Measurements from ENCODE around the gene YPEL1.
"Not testable (repeated sequence)": the region's sequence is repeated elsewhere in the genome, so short reads cannot be mapped to it uniquely, and the experiment has no call there.

The YPEL1 gene

DNA sequence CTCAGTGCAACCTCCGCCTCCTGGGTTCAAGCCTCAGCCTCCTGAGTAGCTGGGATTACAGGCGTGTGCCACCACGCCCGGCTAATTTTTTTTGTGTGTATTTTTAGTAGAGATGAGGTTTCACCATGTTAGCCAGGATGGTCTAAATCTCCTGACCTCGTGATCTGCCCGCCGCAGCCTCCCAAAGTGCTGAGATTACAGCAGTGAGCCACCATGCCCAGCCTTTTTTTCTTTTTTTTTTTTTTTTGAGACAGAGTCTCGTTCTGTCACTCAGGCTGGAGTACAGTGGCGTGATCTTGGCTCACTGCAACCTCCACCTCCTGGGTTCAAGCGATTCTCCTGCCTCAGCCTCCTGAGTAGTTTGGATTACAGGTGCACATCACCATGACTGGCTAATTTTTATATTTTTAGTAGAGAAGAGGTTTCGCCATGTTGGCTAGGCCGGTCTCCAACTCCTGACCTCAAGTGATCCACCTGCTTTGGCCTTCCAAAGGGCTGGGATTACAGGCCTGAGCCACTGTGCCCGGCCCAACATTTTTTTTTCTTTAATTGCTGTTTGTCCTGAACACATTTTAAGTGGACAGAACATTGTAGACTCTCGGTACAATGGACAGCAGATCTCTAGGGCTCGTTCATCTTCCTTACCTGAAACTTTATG is 14.3 kb downstream of the YPEL1 start:
- DNase-seq (ENCODE audit: low read depth) = not testable (repeated sequence)

DNA sequence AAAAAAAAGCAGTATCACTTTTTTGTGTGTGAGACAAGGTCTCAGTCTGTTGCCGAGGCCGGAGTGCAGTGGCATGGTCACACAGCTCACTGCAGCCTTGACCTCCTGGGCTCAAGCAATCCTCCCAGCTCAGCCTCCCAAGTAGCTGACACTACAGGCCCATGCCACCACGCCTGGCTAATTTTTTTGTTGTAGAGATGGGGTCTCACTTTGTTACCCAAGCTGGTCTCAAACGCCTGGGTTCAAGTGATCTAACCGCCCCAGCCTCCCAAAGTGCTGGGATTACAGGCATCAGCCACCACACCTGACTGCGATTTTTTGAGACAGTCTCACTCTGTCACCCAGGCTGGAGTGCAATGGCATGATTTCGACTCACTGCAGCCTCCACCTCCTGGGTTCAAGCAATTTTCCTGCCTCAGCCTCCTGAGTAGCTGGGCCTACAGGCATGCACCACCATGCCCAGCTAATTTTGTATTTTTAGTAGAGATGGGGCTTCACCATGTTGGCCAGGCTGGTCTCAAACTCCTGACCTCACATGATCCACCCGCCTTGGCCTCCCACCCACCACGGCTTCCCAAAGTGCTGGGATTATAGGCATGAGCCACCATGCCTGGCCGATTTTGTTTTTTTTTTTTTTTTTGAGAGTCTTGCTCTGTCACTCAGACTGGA is 15.3 kb downstream of the YPEL1 start:
- not testable (repeated sequence) for DNase-seq (ENCODE audit: low read depth)

DNA sequence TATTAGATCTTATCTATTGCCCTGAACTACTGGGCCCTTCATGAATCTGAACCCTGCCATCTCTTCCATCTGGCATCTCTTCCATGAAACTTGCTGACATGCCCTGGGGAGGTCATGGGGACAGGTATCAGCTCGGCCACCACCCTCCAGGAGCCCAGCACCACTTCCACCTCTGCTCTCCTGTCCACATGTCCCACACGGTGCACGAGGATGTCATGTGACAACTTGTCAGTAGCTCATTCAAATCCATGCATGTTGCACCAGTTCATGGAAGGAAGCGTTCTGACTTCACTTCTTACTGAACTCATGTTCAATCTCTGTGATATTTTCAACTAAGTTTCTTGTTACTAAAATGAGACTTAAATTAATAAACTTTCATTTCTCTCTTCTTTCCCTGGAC is 16.6 kb downstream of the YPEL1 start:
- DNase-seq (ENCODE audit: low read depth) = no peak

DNA sequence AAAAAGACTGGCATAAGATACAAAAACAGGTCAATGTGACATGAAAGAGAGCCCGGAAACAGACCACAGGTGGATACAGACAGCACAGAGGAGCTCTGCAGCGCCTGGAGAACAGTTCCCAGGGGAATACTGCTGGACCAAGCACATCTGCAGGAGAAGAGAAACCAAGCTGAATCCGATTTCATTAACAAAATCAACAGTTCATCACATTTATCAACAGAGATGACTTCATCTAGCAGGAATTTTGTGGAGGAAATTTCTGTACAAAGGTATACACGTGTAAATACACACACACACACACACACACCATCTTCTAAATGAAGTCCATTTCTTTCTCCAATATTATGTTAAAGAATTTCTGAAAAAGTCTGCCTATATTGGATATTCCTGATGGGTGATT is 17.1 kb downstream of the YPEL1 start:
- no peak for DNase-seq (ENCODE audit: low read depth)

DNA sequence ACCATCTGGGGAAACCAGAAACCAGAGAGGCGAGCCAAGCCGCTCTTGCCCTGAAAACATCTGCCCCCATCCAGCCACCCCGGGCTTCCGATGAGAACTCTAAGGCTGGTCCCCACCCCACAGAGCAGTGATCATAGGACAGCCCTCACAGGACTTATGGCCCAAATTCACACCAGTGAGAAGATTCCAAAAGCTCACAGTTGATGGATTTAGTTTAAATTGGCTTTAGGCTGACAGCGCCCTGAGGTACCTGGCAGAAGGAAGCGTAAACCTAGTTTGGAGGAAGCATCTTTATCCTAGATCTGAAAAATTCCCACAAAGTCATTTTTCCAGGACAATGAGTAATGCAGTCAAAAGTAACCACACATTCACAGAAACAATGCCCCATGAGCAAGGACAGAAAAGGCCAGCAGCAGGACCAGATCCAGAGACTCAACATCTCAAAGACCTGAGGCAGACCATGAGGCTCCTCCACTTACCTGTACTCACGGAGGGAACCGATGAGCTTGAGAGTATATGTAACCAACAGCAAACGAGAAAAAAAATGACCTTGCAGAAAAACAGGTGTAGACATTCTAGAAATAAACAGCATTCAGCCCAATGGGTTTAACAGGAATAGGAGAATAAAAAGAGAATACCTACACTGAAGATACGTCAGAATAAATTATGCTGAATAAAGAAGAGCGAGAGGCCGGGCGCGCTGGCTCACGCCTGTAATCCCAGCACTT is 19.0 kb downstream of the YPEL1 start:
- not testable (repeated sequence) for DNase-seq (ENCODE audit: low read depth)

DNA sequence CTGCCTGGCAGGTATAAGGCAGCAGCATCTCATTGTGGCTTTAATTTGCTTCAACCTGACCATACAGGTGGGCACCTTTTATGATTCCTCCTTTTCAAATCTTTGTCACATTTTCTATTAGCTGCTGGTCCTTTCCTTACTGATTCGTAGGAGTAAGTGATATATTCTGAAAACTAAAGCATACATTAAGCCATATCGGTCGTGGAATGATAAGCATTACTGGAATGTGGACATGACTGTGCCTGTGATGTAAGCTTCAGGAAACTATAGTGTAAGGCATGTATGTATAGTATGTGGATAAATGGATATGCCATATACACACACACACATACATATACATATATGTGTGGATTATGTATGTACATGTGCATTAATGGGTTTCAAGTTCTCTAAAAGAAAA is 20.8 kb downstream of the YPEL1 start:
- DNase-seq (ENCODE audit: low read depth) = no peak

DNA sequence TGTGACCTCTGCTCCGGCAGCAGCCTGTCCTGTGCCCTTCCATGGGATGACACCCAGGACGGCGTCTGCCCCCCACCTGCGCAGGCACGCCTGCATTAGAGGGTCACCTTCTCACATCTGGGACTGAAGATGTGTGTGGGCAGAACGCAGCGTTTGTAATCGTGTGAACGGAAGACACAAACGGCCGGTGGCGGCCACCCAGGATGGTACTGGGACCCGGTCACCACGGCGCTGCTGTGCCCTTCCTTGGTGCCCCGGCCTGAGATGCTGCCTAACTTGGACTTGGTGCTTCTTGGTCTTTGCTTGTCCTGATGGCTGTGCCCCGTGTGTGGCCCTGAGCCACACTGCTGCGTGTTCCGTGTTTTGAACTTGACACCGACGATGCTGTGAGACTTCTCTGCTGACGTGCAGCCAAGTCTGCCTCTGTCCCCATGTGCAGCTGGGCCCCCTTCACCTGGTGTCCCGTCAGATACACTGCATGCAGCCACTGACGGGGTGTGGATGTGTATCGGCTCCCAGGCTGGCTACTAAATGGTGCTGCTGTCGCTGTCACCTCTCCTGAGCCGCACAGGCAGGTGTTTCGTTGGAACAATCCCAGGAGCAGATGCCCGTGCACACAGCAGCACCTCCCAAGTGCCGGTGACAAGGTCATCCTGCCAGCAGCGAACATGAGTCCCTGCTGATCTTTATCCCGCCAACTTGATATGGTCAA is 21.4 kb downstream of the YPEL1 start:
- no peak for DNase-seq (ENCODE audit: low read depth)

- no peak for DNase-seq (ENCODE audit: low read depth)
Observed at GRCh38 chr22:21713428-21714058, 22.1 kb downstream of the YPEL1 start.

DNA sequence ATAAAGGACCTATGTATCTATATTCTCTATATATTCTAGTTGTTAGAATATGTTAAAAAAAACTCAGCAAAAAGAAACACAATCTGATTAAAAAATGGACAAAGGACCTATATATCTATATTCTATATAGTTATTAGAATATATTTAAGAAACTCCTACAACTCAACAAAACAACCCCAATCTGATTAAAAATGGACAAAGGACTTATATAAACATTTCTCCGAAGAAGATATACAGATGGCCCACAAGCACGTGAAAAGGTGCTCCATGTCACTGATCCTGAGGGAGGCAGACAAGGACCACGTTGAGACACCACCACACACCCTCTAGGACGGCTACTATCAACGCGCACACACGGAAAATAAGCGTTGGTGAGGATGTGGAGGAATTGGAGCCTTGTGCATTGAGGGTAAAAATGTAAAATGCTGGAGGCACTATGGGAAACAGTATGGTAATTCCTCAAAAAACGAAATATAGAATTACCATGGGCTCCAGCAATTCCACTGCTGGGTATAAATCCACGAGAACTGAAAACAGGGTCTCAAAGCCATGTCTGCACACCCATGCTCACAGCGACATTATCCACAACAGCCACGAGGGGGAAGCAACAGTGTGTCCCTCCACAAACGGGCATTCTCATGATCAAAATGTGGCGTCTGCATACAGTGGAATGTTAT is 22.7 kb downstream of the YPEL1 start:
- peak; percentile 30 for DNase-seq (ENCODE audit: low read depth)

GRCh38 chr22:21711851-21712250 is 23.7 kb downstream of the YPEL1 start:
- no peak for DNase-seq (ENCODE audit: low read depth)

DNA sequence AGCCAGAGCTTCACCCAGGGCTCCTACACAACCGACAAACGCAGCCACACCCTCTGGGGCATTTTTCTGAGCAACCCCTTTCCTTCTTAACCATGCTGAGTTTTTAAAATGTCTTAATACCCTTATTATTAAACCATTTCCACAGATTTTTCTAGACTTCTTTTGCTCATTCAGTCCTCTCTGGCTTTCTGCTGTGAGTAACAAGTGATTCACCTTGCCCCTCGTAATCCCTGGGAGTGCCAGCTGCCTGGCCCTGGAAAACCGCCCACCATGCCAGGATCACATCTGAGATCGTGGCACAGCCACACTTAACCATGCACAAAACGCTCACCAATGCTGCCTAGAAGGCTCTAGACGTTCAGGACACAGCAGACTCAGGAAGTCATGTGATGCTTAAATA is 25.4 kb downstream of the YPEL1 start:
- no peak for DNase-seq (ENCODE audit: low read depth)

- DNase-seq (ENCODE audit: low read depth) = no peak
Observed at GRCh38 chr22:21709688-21710087, 25.9 kb downstream of the YPEL1 start.

DNA sequence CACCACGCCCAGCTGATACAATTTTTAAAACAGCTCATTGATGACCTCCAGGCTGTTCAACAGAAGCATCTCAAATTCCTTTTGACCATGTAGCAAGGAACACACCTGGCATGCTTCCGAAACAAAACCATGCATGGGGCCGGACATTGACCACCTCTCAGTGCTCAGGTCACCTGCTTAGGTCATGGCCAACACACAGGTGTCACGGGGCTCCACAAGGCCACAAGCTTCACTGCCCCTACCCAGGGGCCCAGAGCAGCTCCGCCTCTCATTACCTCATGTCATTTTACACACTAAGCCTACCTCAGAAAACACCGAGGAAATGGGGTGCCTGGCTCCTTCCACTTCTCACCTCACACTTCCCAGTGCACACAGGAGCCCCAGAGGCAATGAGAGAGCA is 26.6 kb downstream of the YPEL1 start:
- DNase-seq (ENCODE audit: low read depth) = no peak

- no peak for DNase-seq (ENCODE audit: low read depth)
Observed at GRCh38 chr22:21707677-21708076, 27.9 kb downstream of the YPEL1 start.

- DNase-seq (ENCODE audit: low read depth) = no peak
Observed at GRCh38 chr22:21703684-21704316, 31.8 kb downstream of the YPEL1 start.

DNA sequence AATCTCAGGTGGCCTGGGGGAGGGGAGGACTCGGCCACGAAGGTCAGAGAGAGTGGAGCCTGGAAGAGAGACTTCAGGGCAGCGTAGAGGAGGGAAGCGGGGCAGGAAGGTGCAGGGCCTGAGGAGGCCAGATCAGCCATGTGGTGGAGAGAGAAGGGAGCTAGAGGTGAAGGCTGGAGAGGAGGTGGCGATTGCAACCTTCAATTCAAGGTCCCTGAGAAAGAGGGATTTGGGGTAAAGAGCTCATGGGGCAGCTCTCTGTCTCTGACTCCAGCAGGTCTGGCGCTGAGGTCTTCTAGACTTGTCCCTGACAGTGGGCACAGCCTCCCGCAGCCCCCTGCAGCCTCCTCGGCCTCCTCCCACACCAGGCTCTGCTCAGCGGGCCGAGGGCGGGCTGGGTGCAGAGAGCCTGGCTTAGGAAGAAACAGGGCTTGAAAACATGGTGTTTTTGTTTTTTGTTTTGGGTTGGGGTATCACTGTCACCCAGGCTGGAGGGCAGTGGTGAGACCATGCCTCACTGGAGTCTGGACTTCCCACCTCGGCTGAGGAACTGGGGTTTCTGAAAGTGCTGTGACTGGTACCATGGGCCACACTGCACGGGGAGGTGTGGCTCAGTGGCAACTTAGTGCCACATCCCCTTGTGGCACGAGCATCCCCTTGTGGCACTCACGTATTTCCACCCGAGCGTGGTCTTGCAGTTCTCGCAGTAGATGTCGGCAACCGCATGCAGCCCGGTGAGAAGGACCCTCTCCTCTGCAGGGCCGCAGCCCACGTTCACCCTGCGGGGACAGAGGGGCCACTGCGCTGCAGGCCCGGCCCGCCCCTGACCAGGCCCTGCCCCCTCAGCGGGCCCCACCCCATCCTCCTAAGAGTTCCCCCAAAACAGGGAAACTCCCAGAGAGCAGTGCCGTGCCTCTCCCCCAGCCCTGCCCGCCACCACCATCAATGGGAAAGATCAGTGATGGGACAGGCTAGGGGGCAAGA is 32.6 kb downstream of the YPEL1 start:
- DNase-seq (ENCODE audit: low read depth) = no peak

DNA sequence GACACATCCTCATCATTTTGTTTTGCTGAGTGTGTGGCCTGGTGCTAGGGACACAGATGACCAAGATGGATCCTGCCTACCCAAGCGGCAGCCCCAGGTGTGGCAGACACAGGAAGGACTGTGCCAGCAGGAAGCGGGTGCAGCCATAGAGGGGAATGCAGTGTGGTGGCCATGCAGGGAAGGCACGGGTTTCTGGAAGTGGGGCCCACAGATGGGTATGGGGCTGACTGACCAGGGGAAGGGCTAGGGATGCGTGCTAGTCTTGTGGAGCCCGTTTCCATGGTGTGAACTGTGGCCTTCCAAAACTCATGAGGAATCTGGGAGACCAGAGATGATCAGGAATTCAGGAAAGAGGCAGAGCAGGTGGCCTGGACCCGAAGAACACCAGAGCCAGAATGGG is 33.5 kb downstream of the YPEL1 start:
- no peak for DNase-seq (ENCODE audit: low read depth)

DNA sequence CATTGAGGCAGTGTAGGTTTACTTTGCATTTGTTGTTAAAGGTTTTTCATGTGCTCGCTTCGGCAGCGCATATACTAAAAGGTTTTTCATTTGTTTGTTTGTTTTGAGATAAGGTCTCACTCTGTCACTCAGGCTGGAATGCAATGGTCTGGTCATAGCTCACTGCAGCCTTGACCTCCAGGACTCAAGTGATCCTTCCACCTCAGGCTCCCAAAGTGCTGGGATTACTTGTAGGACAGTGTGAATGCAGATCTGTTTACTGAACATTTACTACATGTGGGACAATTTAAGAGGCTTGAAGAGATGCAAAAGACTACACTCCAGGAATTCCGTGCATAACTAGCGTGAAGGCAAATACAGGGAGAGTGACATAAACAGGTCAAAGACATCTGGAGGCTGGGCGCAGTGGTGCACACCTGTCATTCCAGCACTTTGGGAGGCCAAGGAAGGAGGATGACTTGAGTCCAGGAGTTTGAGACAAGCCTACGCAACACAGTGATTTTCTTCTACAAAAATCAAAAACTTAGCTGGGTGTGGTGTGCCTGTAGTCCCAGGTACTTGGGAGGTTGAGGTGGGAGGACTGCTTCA is 34.1 kb downstream of the YPEL1 start:
- DNase-seq (ENCODE audit: low read depth) = no peak

- DNase-seq (ENCODE audit: low read depth) = no peak
Observed at GRCh38 chr22:21700822-21701221, 34.8 kb downstream of the YPEL1 start.

DNA sequence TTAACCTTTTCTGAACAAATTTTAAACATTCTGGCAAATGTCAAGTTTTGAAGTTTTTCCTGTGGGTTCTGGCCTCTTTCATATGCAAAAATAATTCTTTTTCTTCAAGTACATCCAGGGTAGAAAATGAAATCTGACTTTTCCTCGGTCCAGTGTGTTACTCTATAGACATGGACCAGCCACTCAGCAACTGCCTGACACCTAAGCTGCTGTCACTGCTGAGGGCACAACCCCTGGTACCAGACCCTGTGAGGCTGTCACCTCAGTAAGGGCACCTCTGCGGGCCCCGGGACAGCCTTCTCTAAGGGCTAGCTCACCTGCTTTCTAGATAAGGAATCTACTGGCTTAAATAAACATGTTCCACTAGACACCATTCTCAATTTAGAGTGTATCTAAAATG is 36.0 kb downstream of the YPEL1 start:
- no peak for DNase-seq (ENCODE audit: low read depth)
